K562 (cell line): Measurements from ENCODE around the gene SYT3. TPM values are rescaled to one million over a fixed set of nuclear protein-coding genes. Genes with fewer than 3 reads are reported as not detected.

Source experiments
- ATAC-seq: fragments of 200-7000 bp; cut with Tn5 transposase; 3 replicates; pipeline ENCODE4 v1.9.1; 2020; ENCODE audit warnings: moderate library complexity
- BruUV-seq: library from RNA; stranded (reverse); fragments of 400-500 nt; replicated peaks from 2 replicates; lab custom pipeline; 2021; lab: Mats Ljungman, UMichigan
- CTCF ChIA-PET: fragments of 300-600 bp; formaldehyde crosslinking; extraction: SDS; loops from one replicate; lab custom pipeline; 2021; ENCODE audit warnings: low intra/inter-chr PET ratio; lab: Yijun Ruan, JAX
- POLR2A ChIA-PET: fragments of 300-600, 350-650 bp; sonication (Branson Sonifier 250); formaldehyde crosslinking; extraction: SDS; loops from one replicate; lab custom pipeline; 2021; ENCODE audit warnings: antibody characterized with exemption, inconsistent platforms; lab: Yijun Ruan, JAX
- DNase-seq, 4 experiments: peaks; one replicate each; pipeline versions ENCODE4 v3.0.0 to v3.0.0-alpha.2; 2011 to 2018; ENCODE audit warnings: low spot score in 3 of 4, mixed read lengths in 3 of 4; ENCODE audit errors: extremely low read depth in 1 of 4
- FAIRE-seq: peaks from 2 replicates; lab custom pipeline; 2011; peaks lifted over from hg19 to GRCh38; lab: Jason Lieb, UNC
- H2AFZ ChIP-seq: 2 replicates; pipeline ENCODE4 v1.6.0; 2011; ENCODE audit warnings: low read depth, low read length, control low read depth, inconsistent platforms
- H3K27ac ChIP-seq: fragments of 200-600 bp; 3 replicates; pipeline ENCODE4 v1.8.0; 2011; ENCODE audit warnings: low read depth, mild to moderate bottlenecking, control low read depth, inconsistent platforms, low read length, moderate library complexity, mixed read lengths; ENCODE audit errors: extremely low read depth
- H3K27me3 ChIP-seq, 2 experiments: fragments of 300-600 bp in 1 of 2; 2 replicates in 1 of 2; 3 replicates in 1 of 2; pipeline versions ENCODE4 v1.6.0 to v1.8.0; 2011; ENCODE audit warnings: inconsistent platforms in 2 of 2, low read length in 2 of 2, mild to moderate bottlenecking in 1 of 2, mixed read lengths in 1 of 2, moderate library complexity in 1 of 2; ENCODE audit not compliant: control insufficient read depth in 2 of 2, insufficient read depth in 2 of 2
- H3K36me3 ChIP-seq: fragments of 300-600 bp; 3 replicates; pipeline ENCODE4 v1.8.0; 2011; ENCODE audit warnings: mild to moderate bottlenecking, low read length, inconsistent platforms; ENCODE audit not compliant: control insufficient read depth, insufficient read depth
- H3K4me1 ChIP-seq, 2 experiments: fragments of 200-600 bp in 1 of 2; replicated peaks in 1 of 2; 2 replicates in 1 of 2; 3 replicates in 1 of 2; pipeline versions ENCODE4 v1.5.1 to v1.8.0; 2011; ENCODE audit warnings: inconsistent platforms in 2 of 2, low read length in 2 of 2, mild to moderate bottlenecking in 1 of 2, mixed read lengths in 1 of 2, moderate library complexity in 1 of 2; ENCODE audit not compliant: control insufficient read depth in 2 of 2, insufficient read depth in 2 of 2
- H3K4me2 ChIP-seq: 2 replicates; pipeline ENCODE4 v1.6.1; 2011; ENCODE audit warnings: low read length, control low read depth, inconsistent platforms, mixed read lengths; ENCODE audit not compliant: insufficient read depth
- H3K4me3 ChIP-seq: fragments of 200-600 bp; sonication (generic), shearing (Covaris generic); 2 replicates; pipeline ENCODE4 v1.5.1; 2016; ENCODE audit warnings: control low read depth, inconsistent platforms
- H3K79me2 ChIP-seq: fragments of 200-600 bp; 3 replicates; pipeline ENCODE4 v1.8.0; 2011; ENCODE audit warnings: low read length, inconsistent platforms; ENCODE audit not compliant: control insufficient read depth, insufficient read depth
- H3K9ac ChIP-seq, 2 experiments: 2 replicates each; pipeline versions ENCODE4 v1.6.0 to v1.6.1; 2011; ENCODE audit warnings: low read depth in 2 of 2, low read length in 2 of 2, control low read depth in 1 of 2, inconsistent platforms in 1 of 2, mild to moderate bottlenecking in 1 of 2, mixed read lengths in 1 of 2; ENCODE audit not compliant: insufficient read depth in 1 of 2
- H3K9me1 ChIP-seq: one replicate; pipeline ENCODE4 v1.6.0; 2011; ENCODE audit warnings: inconsistent platforms, mild to moderate bottlenecking, low read length, moderate library complexity; ENCODE audit not compliant: control insufficient read depth, insufficient read depth
- H3K9me3 ChIP-seq: replicated peaks from 2 replicates; pipeline ENCODE4 v1.5.1; 2011; ENCODE audit warnings: low read depth, low read length, inconsistent platforms; ENCODE audit not compliant: control insufficient read depth, insufficient read depth
- H4K20me1 ChIP-seq: replicated peaks from 2 replicates; pipeline ENCODE4 v1.6.1; 2011; ENCODE audit warnings: low read length, inconsistent platforms, mixed read lengths; ENCODE audit not compliant: control insufficient read depth, insufficient read depth
- MCM7 ChIP-seq, 2 experiments: fragments of 450-650 bp; IDR thresholded peaks; 2 replicates each; pipeline ENCODE4 v1.6.1; 2016 to 2018
- TCF15 ChIP-seq: fragments of 250-450 bp; sonication (Bioruptor Pico); IDR thresholded peaks from 2 replicates; pipeline ENCODE4 v1.8.0; 2022; ENCODE audit warnings: moderate library complexity, mild to moderate bottlenecking, inconsistent platforms
- ZNF232 ChIP-seq: sonication (generic); formaldehyde crosslinking; IDR thresholded peaks from 2 replicates; pipeline ENCODE4 v1.8.0; 2022; ENCODE audit warnings: mild to moderate bottlenecking, missing genetic modification reagents
- ZNF551 ChIP-seq: fragments of 250-450 bp; sonication (Bioruptor Pico); IDR thresholded peaks from 2 replicates; pipeline ENCODE4 v1.5.0; 2021; ENCODE audit warnings: mild to moderate bottlenecking, moderate library complexity
- WGBS: fragments of 100-300 bp; shearing (Covaris generic); methylation state at CpG from one replicate; pipeline ENCODE4 v1.1.6; 2016; ENCODE audit warnings: low coverage, mixed read lengths; ENCODE audit not compliant: insufficient coverage; ENCODE audit errors: missing lambda C conversion rate; 5-methylcytosine and 5-hydroxymethylcytosine counted together
- in situ Hi-C: fragments of 300-500 bp; cut with MboI; formaldehyde crosslinking; loops from 4 replicates; pipeline ENCODE4 v1.15.0; 2018; ENCODE audit warnings: inconsistent platforms, mixed read lengths
- intact Hi-C: fragments of 100-400 bp; cut with micrococcal nuclease; formaldehyde crosslinking; loops from 2 replicates; pipeline ENCODE4 v1.14.2; 2022
- polyA plus RNA-seq, 8 experiments: library from polyadenylated mRNA; depleted of rRNA in 4 of 8; stranded (reverse) in 5 of 8; unstranded in 3 of 8; fragments of >200 nt; fragmentation: Nextera tagmentation in 2 of 8; fragmentation: Illumina TruSeq in 1 of 8; extraction: Ambion mirVana in 2 of 8; extraction: Trizol in 1 of 8; gene quantifications; 2 replicates each; pipeline versions ENCODE4 v1.2.1 to v1.2.3, GENCODE V29; 2011 to 2014; ENCODE audit warnings: inconsistent platforms in 1 of 8, missing spikeins in 1 of 8
- total RNA-seq, 7 experiments: library from RNA; depleted of rRNA in 6 of 7; stranded (reverse); fragments of >200 nt in 6 of 7; fragmentation: Illumina TruSeq in 2 of 7; extraction: Trizol in 2 of 7; gene quantifications; 2 replicates each; pipeline versions ENCODE4 v1.2.1 to v1.2.3, GENCODE V29; 2011 to 2021; ENCODE audit warnings: low replicate concordance in 1 of 7
- TF ChIP-seq, protein P1 (sequence below): fragments of 450-650 bp; IDR thresholded peaks from 2 replicates; pipeline ENCODE4 v1.6.1; 2018; ENCODE audit warnings: mild to moderate bottlenecking, low read depth; ENCODE audit not compliant: partially characterized antibody

SYT3 gene
- total and polyA plus RNA-seq, 9 of the 15 experiments (the other 6 are each of a cell fraction or from before 2014, with no cell fraction given), result 0.36 to 2.0 (median 0.54) TPM; not detected in 2

- in situ Hi-C loops, result no loop called here
- no peaks in the 10 kb centered on the region for H3K9me3 ChIP-seq
- no peak overlapping the region for H3K9ac ChIP-seq
- peaks cover 0 to 15% of the 10 kb centered on the region in 2 experiments; a peak in 2 of 5 replicates for H3K4me1 ChIP-seq
- no peaks in the 10 kb centered on the region for H3K79me2 ChIP-seq
- ChIA-PET CTCF (no interaction called here), POLR2A (no interaction called here)
- DNase-seq, result no peak
- no peak overlapping the region for H3K27ac ChIP-seq
- H4K20me1 ChIP-seq, result no peaks in the 10 kb centered on the region
- no peak overlapping the region for H2AFZ ChIP-seq
- 21% methylated on average over 4 of the region's 4 CpGs for WGBS
- no peaks in the 10 kb centered on the region for H3K36me3 ChIP-seq
- H3K4me3 ChIP-seq, result no peak overlapping the region
- no peaks in the 10 kb centered on the region for H3K9me1 ChIP-seq
- H3K27me3 ChIP-seq, result no peaks in the 10 kb centered on the region
- no peak for ATAC-seq
- H3K4me2 ChIP-seq, result no peak overlapping the region
- no peak for FAIRE-seq
- no TSS peak for BruUV-seq
- TF ChIP-seq, protein P1, sequence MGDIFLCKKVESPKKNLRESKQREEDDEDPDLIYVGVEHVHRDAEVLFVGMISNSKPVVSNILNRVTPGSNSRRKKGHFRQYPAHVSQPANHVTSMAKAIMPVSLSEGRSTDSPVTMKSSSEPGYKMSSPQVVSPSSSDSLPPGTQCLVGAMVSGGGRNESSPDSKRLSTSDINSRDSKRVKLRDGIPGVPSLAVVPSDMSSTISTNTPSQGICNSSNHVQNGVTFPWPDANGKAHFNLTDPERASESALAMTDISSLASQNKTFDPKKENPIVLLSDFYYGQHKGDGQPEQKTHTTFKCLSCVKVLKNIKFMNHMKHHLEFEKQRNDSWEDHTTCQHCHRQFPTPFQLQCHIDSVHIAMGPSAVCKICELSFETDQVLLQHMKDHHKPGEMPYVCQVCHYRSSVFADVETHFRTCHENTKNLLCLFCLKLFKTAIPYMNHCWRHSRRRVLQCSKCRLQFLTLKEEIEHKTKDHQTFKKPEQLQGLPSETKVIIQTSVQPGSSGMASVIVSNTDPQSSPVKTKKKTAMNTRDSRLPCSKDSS, result no peak
- no peak for TF ChIP-seq ZNF551 (CRISPR knock-in tag)
- TF ChIP-seq TCF15 (CRISPR knock-in tag), result no peak
- no peak for TF ChIP-seq MCM7 (IDR thresholded peaks at IDR 0.05)
- TF ChIP-seq ZNF232 (CRISPR knock-in tag), result no peak
- intact Hi-C loops, result no loop called here
These were observed 12.9 kb downstream of the SYT3 start for GRCh38 chr19:50626795-50627194.
